Right lobe of liver (tissue), 6 donors: ENCODE measurements around the gene LPCAT4. TPM values are rescaled to one million over a fixed set of nuclear protein-coding genes. Genes with fewer than 3 reads are reported as not detected.
"Not testable (repeated sequence)": the region's sequence is repeated elsewhere in the genome, so short reads cannot be mapped to it uniquely, and the experiment has no call there.

Experiments
- ATAC-seq, 4 donors: fragments of 200-7000 bp; cut with Tn5 transposase; one replicate each; pipeline ENCODE4 v1.9.1; 2020; ENCODE audit warnings: mild to moderate bottlenecking in 4 of 4, moderate library complexity in 4 of 4
- DNase-seq, 3 donors: peaks; one replicate each; pipeline ENCODE4 v3.0.0-alpha.2; 2020
- H3K27ac ChIP-seq, 3 donors: fragments of 200-600 bp; one replicate each; pipeline ENCODE4 v1.8.0; 2022
- H3K27me3 ChIP-seq, 2 donors: fragments of 200-600 bp; one replicate each; pipeline ENCODE4 v1.8.0; 2022
- H3K36me3 ChIP-seq, 4 donors: fragments of 200-600 bp; sonication (generic) in 1 of 4; one replicate each; pipeline versions ENCODE4 v1.5.1 to v1.8.0; 2017 to 2022; ENCODE audit warnings: control low read depth in 1 of 4
- H3K4me1 ChIP-seq, 4 donors: fragments of 200-600 bp; sonication (generic) in 1 of 4; one replicate each; pipeline versions ENCODE4 v1.5.1 to v1.8.0; 2017 to 2022; ENCODE audit warnings: control low read depth in 1 of 4
- H3K4me3 ChIP-seq, 3 donors: fragments of 200-600 bp; one replicate each; pipeline ENCODE4 v1.8.0; 2022
- H3K9me3 ChIP-seq, 4 donors: fragments of 200-600 bp; sonication (generic) in 1 of 4; one replicate each; pipeline versions ENCODE4 v1.5.1 to v1.8.0; 2017 to 2022; ENCODE audit warnings: control low read depth in 1 of 4
- CTCF ChIP-seq, 4 donors: fragments of 200-600 bp in 3 of 4; fragments of 450-650 bp in 1 of 4; IDR thresholded peaks; one replicate each; pipeline versions ENCODE4 v1.5.1 to v1.8.0; 2016 to 2022; ENCODE audit warnings: antibody characterized with exemption in 4 of 4, mild to moderate bottlenecking in 2 of 4
- POLR2A ChIP-seq: fragments of 450-650 bp; IDR thresholded peaks from one replicate; pipeline ENCODE4 v1.6.1; 2017; ENCODE audit warnings: antibody characterized with exemption, mild to moderate bottlenecking
- WGBS: methylation state at CpG from one replicate; pipeline ENCODE4 v1.1.6; 2018; ENCODE audit warnings: low coverage, low lambda C conversion rate; ENCODE audit not compliant: insufficient coverage; ENCODE audit errors: missing lambda C conversion rate; 5-methylcytosine and 5-hydroxymethylcytosine counted together
- intact Hi-C, 2 donors: fragments of 100-400 bp; cut with DNase I; formaldehyde crosslinking; loops; one replicate each; pipeline versions ENCODE4 v1.11.2 to v1.14.1; 2022
- total RNA-seq, 6 experiments: library from RNA; depleted of rRNA in 2 of 6; stranded (reverse); fragments of >200 nt in 2 of 6; fragmentation: NEBNext Ultra II Directional in 3 of 6; extraction: Animal tissue kit (Norgen Biotek cat#: 25700) in 3 of 6; gene quantifications; one replicate each; pipeline versions ENCODE4 v1.1.0 to v1.2.4, GENCODE V29; 2016 to 2023
- donor health status: DM: no; HTN: yes; CAD: no.
- donor health status: DM: no; HTN: no; CAD: no.
- donor health status: DM: no; HTN: no; CAD: no.
- donor health status: DM: no; HTN: yes; CAD: no.
- donor health status: DM: no; HTN: yes; CAD: no.

LPCAT4 gene
- total RNA-seq, 6 experiments from 2014 or later = 3.2 to 6.7 (median 4.5) TPM

- intact Hi-C loops = no loop called here
- no peaks in the 10 kb centered on the region for H3K27me3 ChIP-seq
- TF ChIP-seq CTCF (IDR thresholded peaks at IDR 0.05) (no peak), POLR2A (no peak)
- no peaks in the 10 kb centered on the region for H3K4me1 ChIP-seq
- DNase-seq = no peak
- no peak overlapping the region for H3K4me3 ChIP-seq
- H3K27ac ChIP-seq = no peak overlapping the region
- no peaks in the 10 kb centered on the region for H3K9me3 ChIP-seq
- 96% methylated on average over 7 of the region's 7 CpGs for WGBS
- no peaks in the 10 kb centered on the region for H3K36me3 ChIP-seq
- ATAC-seq = no peak
These were observed 12.7 kb downstream of the LPCAT4 start for GRCh38 chr15:34354286-34354685.

GRCh38 chr15:34353627-34354026 is 13.4 kb downstream of the LPCAT4 start:
- H3K36me3 ChIP-seq = no peaks in the 10 kb centered on the region
- H3K27ac ChIP-seq = no peak overlapping the region
- H3K4me1 ChIP-seq = no peaks in the 10 kb centered on the region
- DNase-seq = no peak
- intact Hi-C loops = no loop called here
- no peak for ATAC-seq
- no peaks in the 10 kb centered on the region for H3K9me3 ChIP-seq
- TF ChIP-seq POLR2A (no peak), CTCF (IDR thresholded peaks at IDR 0.05) (no peak)
- H3K27me3 ChIP-seq = no peaks in the 10 kb centered on the region
- 71% methylated on average over 1 of the region's 2 CpGs for WGBS
- no peak overlapping the region for H3K4me3 ChIP-seq

- H3K36me3 ChIP-seq, H3K27me3 ChIP-seq, DNase-seq, H3K9me3 ChIP-seq, H3K4me3 ChIP-seq, intact Hi-C loops, H3K27ac ChIP-seq, H3K4me1 ChIP-seq, ATAC-seq: not testable (repeated sequence)
- 85% methylated on average over 7 of the region's 12 CpGs for WGBS
These were observed 14.0 kb downstream of the LPCAT4 start for GRCh38 chr15:34352996-34353395.

- 67% methylated on average over 2 of the region's 4 CpGs for WGBS
- Histone ChIP-seq H3K36me3 (no peaks in the 10 kb centered on the region), H3K27me3 (no peaks in the 10 kb centered on the region), H3K4me3 (no peak overlapping the region), H3K27ac (no peak overlapping the region), H3K9me3 (no peaks in the 10 kb centered on the region), H3K4me1 (no peaks in the 10 kb centered on the region)
- no peak for TF ChIP-seq CTCF (IDR thresholded peaks at IDR 0.05)
- TF ChIP-seq POLR2A = no peak
- DNase-seq = no peak
- intact Hi-C loops = loop anchor here in 1 of 2 donors (10.0 kb wide), 1 partner anchor 235 kb away; the partner anchor contains the start of gene GOLGA8B
- no peak for ATAC-seq
These were observed 17.2 kb downstream of the LPCAT4 start for GRCh38 chr15:34349769-34350168.

GRCh38 chr15:34348735-34349300 is 18.2 kb downstream of the LPCAT4 start:
- no peak for DNase-seq
- no peak for ATAC-seq
- H3K27ac ChIP-seq = no peak overlapping the region
- intact Hi-C loops = loop anchor here in 1 of 2 donors (10.0 kb wide), 1 partner anchor 236 kb away; the partner anchor contains the start of gene GOLGA8B
- H3K4me1 ChIP-seq = no peaks in the 10 kb centered on the region
- 40% methylated on average over 1 of the region's 1 CpG for WGBS
- H3K36me3 ChIP-seq = no peaks in the 10 kb centered on the region
- no peaks in the 10 kb centered on the region for H3K27me3 ChIP-seq
- no peaks in the 10 kb centered on the region for H3K9me3 ChIP-seq
- no peak for TF ChIP-seq CTCF (IDR thresholded peaks at IDR 0.05)
- TF ChIP-seq POLR2A = no peak
- no peak overlapping the region for H3K4me3 ChIP-seq
